Measurements from ENCODE around the gene CHPT1.

DNA sequence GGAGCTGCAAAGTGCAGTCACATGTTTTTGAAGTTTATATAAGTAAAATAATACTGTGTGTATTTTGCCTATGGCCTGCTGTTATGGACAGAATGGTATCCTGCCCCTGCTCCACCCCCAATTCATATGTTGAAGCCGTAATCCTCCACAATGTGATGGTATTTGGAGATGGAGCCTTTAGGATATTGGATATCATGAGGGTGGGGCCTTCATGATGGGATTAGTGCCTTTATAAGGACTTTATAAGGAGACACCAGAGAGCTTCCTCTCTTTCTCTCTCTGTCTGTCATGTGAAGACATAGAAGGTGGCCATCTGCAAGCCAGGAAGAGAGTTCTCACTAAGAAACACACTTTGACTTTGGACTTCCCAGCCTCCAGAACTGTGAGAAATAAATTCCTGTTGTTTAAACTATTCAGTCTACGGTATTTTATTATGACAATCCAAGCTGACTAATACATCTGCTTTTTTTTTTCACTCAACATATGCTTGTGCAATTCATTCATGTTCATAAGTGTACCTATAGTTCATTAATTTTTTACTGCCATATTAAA lies 3.1 kb upstream of the CHPT1 start:
- TF ChIP-seq, protein P1, sequence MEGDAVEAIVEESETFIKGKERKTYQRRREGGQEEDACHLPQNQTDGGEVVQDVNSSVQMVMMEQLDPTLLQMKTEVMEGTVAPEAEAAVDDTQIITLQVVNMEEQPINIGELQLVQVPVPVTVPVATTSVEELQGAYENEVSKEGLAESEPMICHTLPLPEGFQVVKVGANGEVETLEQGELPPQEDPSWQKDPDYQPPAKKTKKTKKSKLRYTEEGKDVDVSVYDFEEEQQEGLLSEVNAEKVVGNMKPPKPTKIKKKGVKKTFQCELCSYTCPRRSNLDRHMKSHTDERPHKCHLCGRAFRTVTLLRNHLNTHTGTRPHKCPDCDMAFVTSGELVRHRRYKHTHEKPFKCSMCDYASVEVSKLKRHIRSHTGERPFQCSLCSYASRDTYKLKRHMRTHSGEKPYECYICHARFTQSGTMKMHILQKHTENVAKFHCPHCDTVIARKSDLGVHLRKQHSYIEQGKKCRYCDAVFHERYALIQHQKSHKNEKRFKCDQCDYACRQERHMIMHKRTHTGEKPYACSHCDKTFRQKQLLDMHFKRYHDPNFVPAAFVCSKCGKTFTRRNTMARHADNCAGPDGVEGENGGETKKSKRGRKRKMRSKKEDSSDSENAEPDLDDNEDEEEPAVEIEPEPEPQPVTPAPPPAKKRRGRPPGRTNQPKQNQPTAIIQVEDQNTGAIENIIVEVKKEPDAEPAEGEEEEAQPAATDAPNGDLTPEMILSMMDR (IDR thresholded peaks at IDR 0.05 in 4 of 5, conservative IDR thresholded peaks at IDR 0.05 in 1 of 5): no peak
- no peak for TF ChIP-seq POLR2A (IDR thresholded peaks at IDR 0.05)

Data from gastrocnemius medialis (tissue), 4 donors.